ENCODE results near the gene GPI. TPM values are rescaled to one million over a fixed set of nuclear protein-coding genes. Genes with fewer than 3 reads are reported as not detected.
A peak's percentile ranks its signal among the peaks of the same experiment; 100 is the strongest.

The GPI gene
- total and polyA plus RNA-seq, 9 of the 15 experiments (the other 6 are each of a cell fraction or from before 2014, with no cell fraction given): 88.3 to 358 (median 122) TPM

- Histone ChIP-seq H2AFZ (ENCODE audit: low read depth, low read length) (no peak overlapping the region), H3K4me2 (ENCODE audit: insufficient read depth, low read length) (no peak overlapping the region), H3K79me2 (ENCODE audit: control insufficient read depth, insufficient read depth, low read length) (no peaks in the 10 kb centered on the region; the same call in 1 of the 3 replicates), H3K9me3 (replicated peaks; ENCODE audit: control insufficient read depth, insufficient read depth, low read depth, low read length) (no peaks in the 10 kb centered on the region), H3K36me3 (ENCODE audit: control insufficient read depth, insufficient read depth, low read length) (peaks cover 22% of the 10 kb centered on the region; the same call in 2 of the 3 replicates), H3K4me3 (no peak overlapping the region), H3K27me3 (ENCODE audit: control insufficient read depth in 2 of 2, insufficient read depth in 2 of 2, low read length in 2 of 2) (no peaks in the 10 kb centered on the region), H4K20me1 (replicated peaks; ENCODE audit: control insufficient read depth, insufficient read depth, low read length) (no peaks in the 10 kb centered on the region), H3K4me1 (replicated peaks in 1 of 2; ENCODE audit: control insufficient read depth in 2 of 2, insufficient read depth in 2 of 2, low read length in 2 of 2) (peaks cover 24% of the 10 kb centered on the region in 2 experiments), H3K9ac (ENCODE audit: insufficient read depth in 1 of 2, low read depth in 2 of 2, low read length in 2 of 2) (0 out of 4 replicates have a peak overlapping the region, but pooled peaks of 1 of the 2 experiments have one; percentile 61), H3K27ac (ENCODE audit: extremely low read depth, low read depth, low read length) (no peak overlapping the region), H3K9me1 (ENCODE audit: control insufficient read depth, insufficient read depth, low read length) (peaks cover 3% of the 10 kb centered on the region)
- ChIA-PET CTCF (ENCODE audit: low intra/inter-chr PET ratio) (no interaction called here), POLR2A (interaction anchor here (1.9 kb wide), 1 partner anchor 9 kb away, joined by 6 read pairs; no protein-coding TSS in a partner anchor)
- FAIRE-seq (no peak), ATAC-seq (no peak), DNase-seq (ENCODE audit: extremely low read depth in 1 of 4, low spot score in 3 of 4) (no peak)
- WGBS (ENCODE audit: insufficient coverage, low coverage, missing lambda C conversion rate): 86% methylated on average over 8 of the region's 8 CpGs
- no peak for TF ChIP-seq TOE1 (IDR thresholded peaks at IDR 0.05; ENCODE audit: borderline replicate concordance)
- no peak for TF ChIP-seq TOE1 (CRISPR knock-in tag; IDR thresholded peaks at IDR 0.05; ENCODE audit: borderline replicate concordance, low read depth)
- TF ChIP-seq EGR1 (conservative IDR thresholded peaks at IDR 0.05): no peak
- no peak for TF ChIP-seq ZBTB8A (IDR thresholded peaks at IDR 0.05; ENCODE audit: partially characterized antibody)
- no peak for TF ChIP-seq ETS1 (conservative IDR thresholded peaks at IDR 0.05; ENCODE audit: control insufficient read depth, low read depth, low read length)
- intact Hi-C loops (cut with micrococcal nuclease) (loop anchor here (10.0 kb wide), 1 partner anchor 150 kb away; no protein-coding TSS in a partner anchor), in situ Hi-C loops (cut with MboI) (no loop called here)
- BruUV-seq (replicated peaks): no TSS peak
Measured at GRCh38 chr19:34355201-34355600, 9.8 kb upstream of the GPI start.

All from K562 (cell line).